GM12878 (cell line): ENCODE results near the gene DIO3. TPM values are rescaled to one million over a fixed set of nuclear protein-coding genes. Genes with fewer than 3 reads are reported as not detected.

Experiments
- ATAC-seq: fragments of 200-7000 bp; cut with Tn5 transposase; 3 replicates; pipeline ENCODE4 v1.9.1; 2020; ENCODE audit warnings: mild to moderate bottlenecking, moderate library complexity
- BruUV-seq: library from RNA; stranded (reverse); fragments of 400-500 nt; replicated peaks from 2 replicates; lab custom pipeline; 2021; lab: Mats Ljungman, UMichigan
- CTCF ChIA-PET: fragments of 300-600 bp; sonication (Branson Sonifier 250); formaldehyde crosslinking; extraction: SDS; loops from one replicate; lab custom pipeline; 2021; ENCODE audit warnings: inconsistent platforms; lab: Yijun Ruan, JAX
- POLR2A ChIA-PET: fragments of 350-600 bp; formaldehyde crosslinking; extraction: SDS; loops from one replicate; lab custom pipeline; 2021; ENCODE audit warnings: inconsistent platforms; lab: Charles Lee
- RAD21 ChIA-PET: fragments of 300-600 bp; sonication (Branson Sonifier 250); formaldehyde crosslinking; loops from one replicate; lab custom pipeline; 2023; ENCODE audit warnings: antibody characterized with exemption; ENCODE audit not compliant: unreplicated experiment; lab: Charles Lee
- SMC1A ChIA-PET: fragments of 300-600 bp; sonication (Branson Sonifier 250); formaldehyde crosslinking; loops from one replicate; lab custom pipeline; 2023; ENCODE audit not compliant: unreplicated experiment, uncharacterized antibody; lab: Charles Lee
- DNase-seq: peaks from one replicate; pipeline ENCODE4 v3.0.0-alpha.2; 2011; ENCODE audit warnings: low read depth, low spot score
- FAIRE-seq: peaks from 3 replicates; lab custom pipeline; 2011; peaks lifted over from hg19 to GRCh38; lab: Jason Lieb, UNC
- H2AFZ ChIP-seq: 2 replicates; pipeline ENCODE4 v1.6.0; 2011; ENCODE audit warnings: low read depth, low read length, control low read depth; ENCODE audit not compliant: control insufficient read depth
- H3K27ac ChIP-seq: 2 replicates; pipeline ENCODE4 v1.5.1; 2011; ENCODE audit warnings: control low read depth; ENCODE audit not compliant: control insufficient read depth, insufficient read depth
- H3K27me3 ChIP-seq, 2 experiments: replicated peaks in 1 of 2; 2 replicates each; pipeline versions ENCODE4 v1.6.0 to v1.6.1; 2011; ENCODE audit warnings: low read length in 1 of 2; ENCODE audit not compliant: control insufficient read depth in 2 of 2, insufficient read depth in 2 of 2
- H3K36me3 ChIP-seq, 2 experiments: 2 replicates each; pipeline ENCODE4 v1.5.1; 2011; ENCODE audit warnings: low read length in 1 of 2; ENCODE audit not compliant: control insufficient read depth in 2 of 2, insufficient read depth in 2 of 2
- H3K4me1 ChIP-seq: 2 replicates; pipeline ENCODE4 v1.6.1; 2011; ENCODE audit warnings: mild to moderate bottlenecking, low read length, moderate library complexity, mixed read lengths; ENCODE audit not compliant: control insufficient read depth, insufficient read depth
- H3K4me2 ChIP-seq: 2 replicates; pipeline ENCODE4 v1.6.0; 2011; ENCODE audit warnings: control low read depth; ENCODE audit not compliant: control insufficient read depth, insufficient read depth
- H3K4me3 ChIP-seq: fragments of 200-600 bp; sonication (generic); 2 replicates; pipeline ENCODE4 v1.5.1; 2016
- H3K79me2 ChIP-seq: 2 replicates; pipeline ENCODE4 v1.6.0; 2011; ENCODE audit warnings: low read length; ENCODE audit not compliant: control insufficient read depth, insufficient read depth
- H3K9ac ChIP-seq: 2 replicates; pipeline ENCODE4 v1.8.0; 2011; ENCODE audit warnings: low read length, control low read depth, mixed read lengths; ENCODE audit not compliant: control insufficient read depth, insufficient read depth
- H3K9me3 ChIP-seq: replicated peaks from 3 replicates; pipeline ENCODE4 v1.5.1; 2011; ENCODE audit warnings: mild to moderate bottlenecking, low read length; ENCODE audit not compliant: control insufficient read depth, insufficient read depth
- H4K20me1 ChIP-seq: 2 replicates; pipeline ENCODE4 v1.6.0; 2011; ENCODE audit not compliant: control insufficient read depth, insufficient read depth
- ATF7 ChIP-seq: fragments of 450-650 bp; IDR thresholded peaks from 2 replicates; pipeline ENCODE4 v1.6.1; 2016; ENCODE audit warnings: low read depth, mild to moderate bottlenecking
- ESRRA ChIP-seq: IDR thresholded peaks from 2 replicates; pipeline ENCODE4 v1.6.1; 2012; ENCODE audit warnings: mild to moderate bottlenecking, low read length, improper control_type of control experiment
- HSF1 ChIP-seq: fragments of 150-350 bp; IDR thresholded peaks from 2 replicates; pipeline ENCODE4 v1.6.1; 2014; ENCODE audit warnings: mild to moderate bottlenecking, low read depth, low read length
- NRF1 ChIP-seq: conservative IDR thresholded peaks from 2 replicates; pipeline ENCODE4 v1.6.1; 2011; ENCODE audit warnings: mild to moderate bottlenecking, low read depth, low read length, improper control_type of control experiment
- SIN3A ChIP-seq: IDR thresholded peaks from 2 replicates; pipeline ENCODE4 v1.6.1; 2012; ENCODE audit warnings: low read depth, low read length, improper control_type of control experiment
- SKIL ChIP-seq: fragments of 450-650 bp; IDR thresholded peaks from 2 replicates; pipeline ENCODE4 v1.6.1; 2017; ENCODE audit warnings: mild to moderate bottlenecking, low read depth, inconsistent platforms; ENCODE audit not compliant: poor library complexity, severe bottlenecking
- SPI1 ChIP-seq: IDR thresholded peaks from 2 replicates; pipeline ENCODE4 v1.6.1; 2011; ENCODE audit warnings: low read depth, mild to moderate bottlenecking, low read length, moderate library complexity, borderline replicate concordance; ENCODE audit not compliant: insufficient read depth
- SRF ChIP-seq, 2 experiments: IDR thresholded peaks; 2 replicates each; pipeline ENCODE4 v1.6.1; 2011; ENCODE audit warnings: low read depth in 2 of 2, low read length in 2 of 2, mild to moderate bottlenecking in 1 of 2, moderate library complexity in 1 of 2
- TAF1 ChIP-seq: IDR thresholded peaks from 2 replicates; pipeline ENCODE4 v1.6.1; 2011; ENCODE audit warnings: mild to moderate bottlenecking, low read depth, low read length, borderline replicate concordance
- TCF3 ChIP-seq: IDR thresholded peaks from 2 replicates; pipeline ENCODE4 v1.6.1; 2012; ENCODE audit warnings: low read depth, mild to moderate bottlenecking, low read length, borderline replicate concordance; ENCODE audit not compliant: insufficient read depth
- WGBS: methylation state at CpG from one replicate; pipeline ENCODE4 v1.1.6; 2016; ENCODE audit warnings: low lambda C conversion rate; ENCODE audit not compliant: insufficient replicate concordance, insufficient coverage; ENCODE audit errors: missing lambda C conversion rate; 5-methylcytosine and 5-hydroxymethylcytosine counted together
- in situ Hi-C: fragments of 300-500 bp; cut with MboI; formaldehyde crosslinking; loops from 9 replicates; pipeline ENCODE4 v1.14.3; 2018; ENCODE audit warnings: mixed read lengths
- intact Hi-C: fragments of 100-400 bp; cut with micrococcal nuclease; formaldehyde crosslinking; loops from one replicate; pipeline ENCODE4 v1.14.2; 2022; ENCODE audit not compliant: unreplicated experiment
- polyA plus RNA-seq, 11 experiments: library from polyadenylated mRNA; depleted of rRNA in 4 of 11; unstranded in 6 of 11; stranded (reverse) in 5 of 11; fragments of >200 nt; fragmentation: Nextera tagmentation in 4 of 11; fragmentation: Illumina TruSeq in 1 of 11; extraction: Ambion mirVana in 4 of 11; extraction: Trizol in 1 of 11; gene quantifications; 1 replicate in 1 of 11; 2 replicates in 10 of 11; pipeline versions ENCODE4 v1.2.1 to v1.2.3, GENCODE V29; 2011 to 2016; ENCODE audit warnings: inconsistent platforms in 2 of 11, missing spikeins in 2 of 11, low read depth in 1 of 11
- total RNA-seq, 4 experiments: library from RNA; depleted of rRNA in 3 of 4; stranded (reverse); fragments of >200 nt in 3 of 4; fragmentation: Illumina TruSeq in 1 of 4; extraction: Trizol in 1 of 4; gene quantifications; 2 replicates each; pipeline versions ENCODE4 v1.2.1 to v1.2.3, GENCODE V29; 2013 to 2021

The DIO3 gene
- total and polyA plus RNA-seq, 10 of the 15 experiments (the other 5 are each of a cell fraction or from before 2014, with no cell fraction given), result not detected

GRCh38 chr14:101551729-101552595 lies 9.3 kb upstream of the DIO3 start:
- POLR2A ChIA-PET, result no interaction called here
- no peaks in the 10 kb centered on the region for H3K79me2 ChIP-seq
- no peak overlapping the region for H3K27ac ChIP-seq
- SMC1A ChIA-PET, result no interaction called here
- ATAC-seq (no peak), FAIRE-seq (no peak), DNase-seq (no peak)
- no peak overlapping the region for H3K9ac ChIP-seq
- intact Hi-C loops, result no loop called here
- no peaks in the 10 kb centered on the region for H3K36me3 ChIP-seq
- TF ChIP-seq TCF3 (no peak), HSF1 (no peak), SRF (IDR thresholded peaks at IDR 0.05; ENCODE audit: low read depth in 2 of 2, low read length in 2 of 2) (no peak), SPI1 (no peak), ATF7 (no peak), SIN3A (no peak), SKIL (no peak), NRF1 (no peak), TAF1 (no peak), ESRRA (no peak)
- H4K20me1 ChIP-seq, result no peaks in the 10 kb centered on the region
- H3K4me2 ChIP-seq, result no peak overlapping the region
- 32% methylated on average over 24 of the region's 24 CpGs for WGBS
- BruUV-seq, result no TSS peak
- H3K9me3 ChIP-seq, result no peaks in the 10 kb centered on the region
- RAD21 ChIA-PET, result no interaction called here
- H2AFZ ChIP-seq, result no peak overlapping the region
- no peaks in the 10 kb centered on the region for H3K4me1 ChIP-seq
- no peaks in the 10 kb centered on the region for H3K27me3 ChIP-seq
- CTCF ChIA-PET, result no interaction called here
- no peak overlapping the region for H3K4me3 ChIP-seq
- in situ Hi-C loops, result no loop called here
